ENCODE measurements around the gene FGD6.
"Not testable (repeated sequence)": the region's sequence is repeated elsewhere in the genome, so short reads cannot be mapped to it uniquely, and the experiment has no call there.

Gene FGD6

GRCh38 chr12:95204141-95204866 lies 13.0 kb downstream of the FGD6 start:
- DNase-seq, result no peak

- DNase-seq, result no peak
Observed at GRCh38 chr12:95203487-95204030, 13.7 kb downstream of the FGD6 start.

GRCh38 chr12:95202691-95203486 lies 14.4 kb downstream of the FGD6 start:
- DNase-seq, result no peak

- no peak for DNase-seq
Observed at GRCh38 chr12:95201056-95201670, 16.1 kb downstream of the FGD6 start.

GRCh38 chr12:95200128-95200894 lies 17.0 kb downstream of the FGD6 start:
- DNase-seq, result no peak

GRCh38 chr12:95198914-95199313 lies 18.4 kb downstream of the FGD6 start:
- no peak for DNase-seq

- DNase-seq, result no peak
Observed at GRCh38 chr12:95197636-95198035, 19.6 kb downstream of the FGD6 start.

- DNase-seq, result not testable (repeated sequence)
Observed at GRCh38 chr12:95196875-95197569, 20.2 kb downstream of the FGD6 start.

- DNase-seq, result no peak
Observed at GRCh38 chr12:95195122-95195521, 22.1 kb downstream of the FGD6 start.

- no peak for DNase-seq
Observed at GRCh38 chr12:95193139-95193538, 24.1 kb downstream of the FGD6 start.

GRCh38 chr12:95192271-95192670 lies 25.0 kb downstream of the FGD6 start:
- no peak for DNase-seq

- DNase-seq, result no peak
Observed at GRCh38 chr12:95191060-95191696, 26.1 kb downstream of the FGD6 start.

GRCh38 chr12:95187865-95188415 lies 29.3 kb downstream of the FGD6 start:
- DNase-seq, result no peak

- DNase-seq, result no peak
Observed at GRCh38 chr12:95185854-95186253, 31.4 kb downstream of the FGD6 start.

- DNase-seq, result no peak
Observed at GRCh38 chr12:95185072-95185471, 32.2 kb downstream of the FGD6 start.

- no peak for DNase-seq
Observed at GRCh38 chr12:95184121-95184520, 33.1 kb downstream of the FGD6 start.

GRCh38 chr12:95182868-95183415 lies 34.3 kb downstream of the FGD6 start:
- no peak for DNase-seq

- no peak for DNase-seq
Observed at GRCh38 chr12:95181103-95181502, 36.2 kb downstream of the FGD6 start.

- DNase-seq, result no peak
Observed at GRCh38 chr12:95179011-95179410, 38.3 kb downstream of the FGD6 start.

GRCh38 chr12:95178136-95178535 lies 39.1 kb downstream of the FGD6 start:
- DNase-seq, result no peak

GRCh38 chr12:95177201-95177768 lies 40.0 kb downstream of the FGD6 start:
- DNase-seq, result no peak
